Liver (tissue), 3 donors: Measurements from ENCODE around the gene KRT9.

Experiments used
- CTCF ChIP-seq: fragments of 150-350 bp; IDR thresholded peaks from 2 replicates; pipeline ENCODE4 v1.5.1; 2017; ENCODE audit warnings: improper control_type of control experiment, low read depth, low read length; ENCODE audit not compliant: missing input control
- FOXA1 ChIP-seq: IDR thresholded peaks from 2 replicates; pipeline ENCODE4 v1.6.1; 2016; ENCODE audit warnings: antibody characterized with exemption
- HNF4G ChIP-seq: IDR thresholded peaks from 2 replicates; pipeline ENCODE4 v1.6.1; 2016; ENCODE audit warnings: antibody characterized with exemption
- MAX ChIP-seq: IDR thresholded peaks from 2 replicates; pipeline ENCODE4 v1.6.1; 2016; ENCODE audit warnings: antibody characterized with exemption
- RAD21 ChIP-seq, 2 donors: IDR thresholded peaks; 2 replicates each; pipeline ENCODE4 v1.6.1; 2016; ENCODE audit warnings: antibody characterized with exemption in 2 of 2, mild to moderate bottlenecking in 2 of 2
- RXRA ChIP-seq, 2 donors: IDR thresholded peaks; 2 replicates each; pipeline ENCODE4 v1.6.1; 2017 to 2018; ENCODE audit warnings: antibody characterized with exemption in 2 of 2, mild to moderate bottlenecking in 1 of 2
- TAF1 ChIP-seq: conservative IDR thresholded peaks from 2 replicates; pipeline ENCODE4 v1.6.1; 2016; ENCODE audit warnings: antibody characterized with exemption, mild to moderate bottlenecking
- YY1 ChIP-seq: IDR thresholded peaks from 2 replicates; pipeline ENCODE4 v1.6.1; 2016; ENCODE audit warnings: antibody characterized with exemption, mild to moderate bottlenecking
- TF ChIP-seq, protein P1 (sequence below): IDR thresholded peaks from 2 replicates; pipeline ENCODE4 v1.6.1; 2016; ENCODE audit warnings: antibody characterized with exemption
- TF ChIP-seq, protein P2 (sequence below): IDR thresholded peaks from 2 replicates; pipeline ENCODE4 v1.6.1; 2016; ENCODE audit warnings: antibody characterized with exemption, mild to moderate bottlenecking
- donor health status: healthy.
- donor health status: healthy.

DNA sequence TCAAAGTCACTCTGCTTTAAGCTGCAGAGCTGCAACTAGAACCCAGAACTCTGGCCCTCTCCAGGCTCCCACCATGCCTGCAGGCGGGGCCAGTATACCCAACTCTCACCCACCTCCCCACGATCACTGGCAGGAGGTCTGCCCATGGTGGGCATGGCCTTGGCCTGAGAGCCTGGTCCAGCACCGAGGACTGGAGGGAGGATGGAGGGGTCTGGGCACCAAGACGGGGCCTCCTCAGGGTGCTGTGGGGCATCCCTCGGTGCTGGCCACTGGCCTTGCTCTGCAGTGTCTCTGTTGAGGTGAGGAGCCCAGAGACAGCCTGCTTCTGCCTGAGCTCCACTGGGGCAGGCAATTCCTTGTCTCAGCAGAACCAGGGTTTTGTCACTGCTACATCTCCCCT is 42.2 kb upstream of the KRT9 start:
- TF ChIP-seq YY1 (no peak), CTCF (no peak), FOXA1 (no peak), TAF1 (no peak), RXRA (IDR thresholded peaks at IDR 0.05) (no peak), HNF4G (no peak), RAD21 (IDR thresholded peaks at IDR 0.05) (no peak), MAX (no peak)
- TF ChIP-seq, protein P1, sequence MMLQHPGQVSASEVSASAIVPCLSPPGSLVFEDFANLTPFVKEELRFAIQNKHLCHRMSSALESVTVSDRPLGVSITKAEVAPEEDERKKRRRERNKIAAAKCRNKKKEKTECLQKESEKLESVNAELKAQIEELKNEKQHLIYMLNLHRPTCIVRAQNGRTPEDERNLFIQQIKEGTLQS: no peak
- TF ChIP-seq, protein P2, sequence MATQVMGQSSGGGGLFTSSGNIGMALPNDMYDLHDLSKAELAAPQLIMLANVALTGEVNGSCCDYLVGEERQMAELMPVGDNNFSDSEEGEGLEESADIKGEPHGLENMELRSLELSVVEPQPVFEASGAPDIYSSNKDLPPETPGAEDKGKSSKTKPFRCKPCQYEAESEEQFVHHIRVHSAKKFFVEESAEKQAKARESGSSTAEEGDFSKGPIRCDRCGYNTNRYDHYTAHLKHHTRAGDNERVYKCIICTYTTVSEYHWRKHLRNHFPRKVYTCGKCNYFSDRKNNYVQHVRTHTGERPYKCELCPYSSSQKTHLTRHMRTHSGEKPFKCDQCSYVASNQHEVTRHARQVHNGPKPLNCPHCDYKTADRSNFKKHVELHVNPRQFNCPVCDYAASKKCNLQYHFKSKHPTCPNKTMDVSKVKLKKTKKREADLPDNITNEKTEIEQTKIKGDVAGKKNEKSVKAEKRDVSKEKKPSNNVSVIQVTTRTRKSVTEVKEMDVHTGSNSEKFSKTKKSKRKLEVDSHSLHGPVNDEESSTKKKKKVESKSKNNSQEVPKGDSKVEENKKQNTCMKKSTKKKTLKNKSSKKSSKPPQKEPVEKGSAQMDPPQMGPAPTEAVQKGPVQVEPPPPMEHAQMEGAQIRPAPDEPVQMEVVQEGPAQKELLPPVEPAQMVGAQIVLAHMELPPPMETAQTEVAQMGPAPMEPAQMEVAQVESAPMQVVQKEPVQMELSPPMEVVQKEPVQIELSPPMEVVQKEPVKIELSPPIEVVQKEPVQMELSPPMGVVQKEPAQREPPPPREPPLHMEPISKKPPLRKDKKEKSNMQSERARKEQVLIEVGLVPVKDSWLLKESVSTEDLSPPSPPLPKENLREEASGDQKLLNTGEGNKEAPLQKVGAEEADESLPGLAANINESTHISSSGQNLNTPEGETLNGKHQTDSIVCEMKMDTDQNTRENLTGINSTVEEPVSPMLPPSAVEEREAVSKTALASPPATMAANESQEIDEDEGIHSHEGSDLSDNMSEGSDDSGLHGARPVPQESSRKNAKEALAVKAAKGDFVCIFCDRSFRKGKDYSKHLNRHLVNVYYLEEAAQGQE: no peak
